K562 (cell line): Measurements from ENCODE around the gene ZSCAN22. TPM values are rescaled to one million over a fixed set of nuclear protein-coding genes. Genes with fewer than 3 reads are reported as not detected.

Experiments
- CBX1 ChIP-seq: sonication (generic); IDR thresholded peaks from 2 replicates; pipeline ENCODE4 v1.6.1; 2016; ENCODE audit warnings: antibody characterized with exemption, low read depth, mild to moderate bottlenecking
- CHD1 ChIP-seq: fragments of 200-600 bp; sonication (generic); IDR thresholded peaks from one replicate; pipeline ENCODE4 v1.6.1; 2012; ENCODE audit warnings: mild to moderate bottlenecking, moderate library complexity, low read length, inconsistent platforms
- EP400 ChIP-seq: fragments of 450-650 bp; IDR thresholded peaks from 2 replicates; pipeline ENCODE4 v1.6.1; 2017; ENCODE audit warnings: antibody characterized with exemption, mild to moderate bottlenecking, moderate library complexity
- FOXK1 ChIP-seq: sonication (generic); formaldehyde crosslinking; IDR thresholded peaks from 2 replicates; pipeline ENCODE4 v1.8.0; 2022; ENCODE audit warnings: missing genetic modification reagents, mild to moderate bottlenecking, borderline replicate concordance
- GABPB1 ChIP-seq: sonication (generic); formaldehyde crosslinking; IDR thresholded peaks from 2 replicates; pipeline ENCODE4 v1.8.0; 2022; ENCODE audit warnings: mild to moderate bottlenecking, missing genetic modification reagents
- HLTF ChIP-seq: fragments of 450-650 bp; IDR thresholded peaks from 2 replicates; pipeline ENCODE4 v1.6.1; 2016
- HNRNPH1 ChIP-seq: fragments of 200-400 bp; formaldehyde crosslinking; optimal IDR thresholded peaks from 2 replicates; pipeline ENCODE3; 2017; ENCODE audit warnings: low read depth, mild to moderate bottlenecking, low read length, moderate library complexity
- KAT7 ChIP-seq: sonication (generic); formaldehyde crosslinking; IDR thresholded peaks from 2 replicates; pipeline ENCODE4 v1.8.0; 2022; ENCODE audit warnings: missing genetic modification reagents, mild to moderate bottlenecking, borderline replicate concordance
- PTTG1 ChIP-seq: fragments of 450-650 bp; IDR thresholded peaks from 2 replicates; pipeline ENCODE4 v1.6.1; 2016; ENCODE audit warnings: low read depth, mild to moderate bottlenecking, missing genetic modification characterization, missing compliant biosample characterization
- RB1 ChIP-seq: fragments of 450-650 bp; IDR thresholded peaks from 2 replicates; pipeline ENCODE4 v1.6.1; 2017; ENCODE audit warnings: low read depth, mild to moderate bottlenecking
- RBM34 ChIP-seq: fragments of 200-400 bp; formaldehyde crosslinking; IDR thresholded peaks from 2 replicates; pipeline ENCODE4 v1.6.1; 2018; ENCODE audit warnings: low read length, borderline replicate concordance; ENCODE audit not compliant: insufficient read depth
- STAT5B ChIP-seq: fragments of 250-450 bp; sonication (Bioruptor Pico); IDR thresholded peaks from 2 replicates; pipeline ENCODE4 v1.8.0; 2021; ENCODE audit warnings: mild to moderate bottlenecking, inconsistent platforms
- ZNF197 ChIP-seq: fragments of 200-800 bp; sonication (Bioruptor generic); IDR thresholded peaks from 2 replicates; pipeline ENCODE4 v1.6.1; 2016; ENCODE audit warnings: low read depth, missing genetic modification characterization, missing compliant biosample characterization
- ZNF239 ChIP-seq: fragments of 250-450 bp; sonication (Bioruptor Pico); IDR thresholded peaks from 2 replicates; pipeline ENCODE4 v1.4.0; 2020; ENCODE audit warnings: mild to moderate bottlenecking
- ZNF24 ChIP-seq: fragments of 450-650 bp; IDR thresholded peaks from 2 replicates; pipeline ENCODE4 v1.6.1; 2016
- ZNF764 ChIP-seq: fragments of 250-450 bp; sonication (Bioruptor Pico); IDR thresholded peaks from 2 replicates; pipeline ENCODE4 v1.4.0; 2020; ENCODE audit warnings: low read depth, mild to moderate bottlenecking, moderate library complexity
- ZNF785 ChIP-seq: fragments of 250-450 bp; sonication (Bioruptor Pico); IDR thresholded peaks from 2 replicates; pipeline ENCODE4 v1.4.0; 2020; ENCODE audit warnings: mild to moderate bottlenecking
- polyA plus RNA-seq, 8 experiments: library from polyadenylated mRNA; depleted of rRNA in 4 of 8; stranded (reverse) in 5 of 8; unstranded in 3 of 8; fragments of >200 nt; fragmentation: Nextera tagmentation in 2 of 8; fragmentation: Illumina TruSeq in 1 of 8; extraction: Ambion mirVana in 2 of 8; extraction: Trizol in 1 of 8; gene quantifications; 2 replicates each; pipeline versions ENCODE4 v1.2.1 to v1.2.3, GENCODE V29; 2011 to 2014; ENCODE audit warnings: inconsistent platforms in 1 of 8, missing spikeins in 1 of 8
- total RNA-seq, 7 experiments: library from RNA; depleted of rRNA in 6 of 7; stranded (reverse); fragments of >200 nt in 6 of 7; fragmentation: Illumina TruSeq in 2 of 7; extraction: Trizol in 2 of 7; gene quantifications; 2 replicates each; pipeline versions ENCODE4 v1.2.1 to v1.2.3, GENCODE V29; 2011 to 2021; ENCODE audit warnings: low replicate concordance in 1 of 7
- TF ChIP-seq, protein P1 (sequence below): sonication (generic); formaldehyde crosslinking; IDR thresholded peaks from 2 replicates; pipeline ENCODE4 v1.8.0; 2022; ENCODE audit warnings: mild to moderate bottlenecking, missing genetic modification reagents
- TF ChIP-seq, protein P2 (sequence below): fragments of 450-650 bp; IDR thresholded peaks from 2 replicates; pipeline ENCODE4 v1.6.1; 2016; ENCODE audit warnings: antibody characterized with exemption
- TF ChIP-seq, protein P3 (sequence below): IDR thresholded peaks from 2 replicates; pipeline ENCODE4 v1.6.1; 2014; ENCODE audit warnings: antibody characterized with exemption

ZSCAN22 gene
- total and polyA plus RNA-seq, 9 of the 15 experiments (the other 6 are each of a cell fraction or from before 2014, with no cell fraction given) = 0.98 to 5.3 (median 3.0) TPM

DNA sequence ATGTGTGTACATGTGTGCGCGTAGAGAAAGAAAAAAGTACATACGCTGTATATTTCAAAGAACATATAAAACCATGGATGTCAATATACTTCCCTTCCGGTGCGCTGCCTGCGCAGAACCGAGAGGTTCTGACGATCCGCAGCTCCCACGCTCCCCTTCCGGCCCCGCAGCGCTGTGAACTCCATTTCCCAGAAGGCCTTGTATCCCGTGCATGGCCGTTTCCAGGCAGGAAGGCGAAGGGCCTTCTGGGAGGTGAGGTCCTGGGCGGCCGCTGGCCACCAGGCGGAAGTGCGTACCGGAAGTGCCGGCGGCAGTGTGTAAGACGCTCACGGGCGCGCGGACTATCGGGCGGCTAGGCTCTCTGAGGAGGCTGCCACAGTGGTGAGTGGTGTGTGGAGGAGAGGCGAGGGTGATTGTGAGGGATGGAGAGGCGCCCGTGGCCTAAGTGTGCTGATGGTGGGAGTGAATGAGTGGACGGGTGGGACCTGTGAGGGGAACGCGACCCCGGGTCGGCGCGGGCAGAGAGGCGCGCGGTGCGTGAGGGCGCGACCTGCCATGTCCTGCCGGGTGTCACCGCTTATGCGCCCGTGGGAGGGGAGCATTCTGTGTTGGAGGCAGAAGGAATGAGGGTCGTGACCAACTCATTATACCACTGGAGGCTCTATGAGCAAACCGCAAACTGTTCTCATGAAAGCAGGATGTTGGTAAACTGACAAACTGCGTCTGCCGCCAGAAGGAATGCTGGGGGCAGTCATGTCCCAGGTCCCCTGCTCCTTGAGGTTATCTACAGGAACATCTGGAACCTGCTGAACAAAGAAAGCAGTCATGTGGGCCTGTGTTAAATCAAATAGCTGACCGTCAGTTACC lies 21.5 kb upstream of the ZSCAN22 start, which contains the start of gene ERVK3-1 (continued):
- no peak for TF ChIP-seq ZNF239 (CRISPR knock-in tag)
- TF ChIP-seq, protein P1, sequence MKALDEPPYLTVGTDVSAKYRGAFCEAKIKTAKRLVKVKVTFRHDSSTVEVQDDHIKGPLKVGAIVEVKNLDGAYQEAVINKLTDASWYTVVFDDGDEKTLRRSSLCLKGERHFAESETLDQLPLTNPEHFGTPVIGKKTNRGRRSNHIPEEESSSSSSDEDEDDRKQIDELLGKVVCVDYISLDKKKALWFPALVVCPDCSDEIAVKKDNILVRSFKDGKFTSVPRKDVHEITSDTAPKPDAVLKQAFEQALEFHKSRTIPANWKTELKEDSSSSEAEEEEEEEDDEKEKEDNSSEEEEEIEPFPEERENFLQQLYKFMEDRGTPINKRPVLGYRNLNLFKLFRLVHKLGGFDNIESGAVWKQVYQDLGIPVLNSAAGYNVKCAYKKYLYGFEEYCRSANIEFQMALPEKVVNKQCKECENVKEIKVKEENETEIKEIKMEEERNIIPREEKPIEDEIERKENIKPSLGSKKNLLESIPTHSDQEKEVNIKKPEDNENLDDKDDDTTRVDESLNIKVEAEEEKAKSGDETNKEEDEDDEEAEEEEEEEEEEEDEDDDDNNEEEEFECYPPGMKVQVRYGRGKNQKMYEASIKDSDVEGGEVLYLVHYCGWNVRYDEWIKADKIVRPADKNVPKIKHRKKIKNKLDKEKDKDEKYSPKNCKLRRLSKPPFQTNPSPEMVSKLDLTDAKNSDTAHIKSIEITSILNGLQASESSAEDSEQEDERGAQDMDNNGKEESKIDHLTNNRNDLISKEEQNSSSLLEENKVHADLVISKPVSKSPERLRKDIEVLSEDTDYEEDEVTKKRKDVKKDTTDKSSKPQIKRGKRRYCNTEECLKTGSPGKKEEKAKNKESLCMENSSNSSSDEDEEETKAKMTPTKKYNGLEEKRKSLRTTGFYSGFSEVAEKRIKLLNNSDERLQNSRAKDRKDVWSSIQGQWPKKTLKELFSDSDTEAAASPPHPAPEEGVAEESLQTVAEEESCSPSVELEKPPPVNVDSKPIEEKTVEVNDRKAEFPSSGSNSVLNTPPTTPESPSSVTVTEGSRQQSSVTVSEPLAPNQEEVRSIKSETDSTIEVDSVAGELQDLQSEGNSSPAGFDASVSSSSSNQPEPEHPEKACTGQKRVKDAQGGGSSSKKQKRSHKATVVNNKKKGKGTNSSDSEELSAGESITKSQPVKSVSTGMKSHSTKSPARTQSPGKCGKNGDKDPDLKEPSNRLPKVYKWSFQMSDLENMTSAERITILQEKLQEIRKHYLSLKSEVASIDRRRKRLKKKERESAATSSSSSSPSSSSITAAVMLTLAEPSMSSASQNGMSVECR (CRISPR knock-in tag) = peak; percentile 95
- TF ChIP-seq KAT7 (CRISPR knock-in tag) = peak; percentile 68; the same call in 1 of the 2 replicates
- no peak for TF ChIP-seq STAT5B (CRISPR knock-in tag)
- TF ChIP-seq ZNF764 = no peak
- peak; percentile 92 for TF ChIP-seq ZNF197
- peak; percentile 96 for TF ChIP-seq EP400
- TF ChIP-seq RB1 = peak; percentile 56; the same call in 1 of the 2 replicates
- TF ChIP-seq, protein P2, sequence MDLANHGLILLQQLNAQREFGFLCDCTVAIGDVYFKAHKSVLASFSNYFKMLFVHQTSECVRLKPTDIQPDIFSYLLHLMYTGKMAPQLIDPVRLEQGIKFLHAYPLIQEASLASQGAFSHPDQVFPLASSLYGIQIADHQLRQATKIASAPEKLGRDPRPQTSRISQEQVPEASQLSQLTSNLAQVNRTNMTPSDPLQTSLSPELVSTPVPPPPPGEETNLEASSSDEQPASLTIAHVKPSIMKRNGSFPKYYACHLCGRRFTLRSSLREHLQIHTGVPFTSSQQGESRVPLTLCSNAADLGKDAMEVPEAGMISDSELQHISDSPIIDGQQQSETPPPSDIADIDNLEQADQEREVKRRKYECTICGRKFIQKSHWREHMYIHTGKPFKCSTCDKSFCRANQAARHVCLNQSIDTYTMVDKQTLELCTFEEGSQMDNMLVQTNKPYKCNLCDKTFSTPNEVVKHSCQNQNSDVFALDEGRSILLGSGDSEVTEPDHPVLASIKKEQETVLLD = 0 out of 2 replicates have a peak, but pooled peaks have one; percentile 77
- TF ChIP-seq GABPB1 (CRISPR knock-in tag) = peak; percentile 97
- peak; percentile 39; the same call in 1 of the 2 replicates for TF ChIP-seq FOXK1 (CRISPR knock-in tag)
- TF ChIP-seq, protein P3, sequence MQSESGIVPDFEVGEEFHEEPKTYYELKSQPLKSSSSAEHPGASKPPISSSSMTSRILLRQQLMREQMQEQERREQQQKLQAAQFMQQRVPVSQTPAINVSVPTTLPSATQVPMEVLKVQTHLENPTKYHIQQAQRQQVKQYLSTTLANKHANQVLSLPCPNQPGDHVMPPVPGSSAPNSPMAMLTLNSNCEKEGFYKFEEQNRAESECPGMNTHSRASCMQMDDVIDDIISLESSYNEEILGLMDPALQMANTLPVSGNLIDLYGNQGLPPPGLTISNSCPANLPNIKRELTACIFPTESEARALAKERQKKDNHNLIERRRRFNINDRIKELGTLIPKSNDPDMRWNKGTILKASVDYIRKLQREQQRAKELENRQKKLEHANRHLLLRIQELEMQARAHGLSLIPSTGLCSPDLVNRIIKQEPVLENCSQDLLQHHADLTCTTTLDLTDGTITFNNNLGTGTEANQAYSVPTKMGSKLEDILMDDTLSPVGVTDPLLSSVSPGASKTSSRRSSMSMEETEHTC = no peak
- no peak for TF ChIP-seq HNRNPH1
- TF ChIP-seq HLTF = peak; percentile 80
- TF ChIP-seq ZNF24 = peak; percentile 86
- TF ChIP-seq ZNF785 (CRISPR knock-in tag) = no peak
- no peak for TF ChIP-seq PTTG1 (tag)
- TF ChIP-seq RBM34 = no peak
- TF ChIP-seq CHD1 = peak; percentile 42
- 0 out of 2 replicates have a peak, but pooled peaks have one; percentile 41 for TF ChIP-seq CBX1
